GM18517 (cell line): Measurements from ENCODE around the gene UBQLN3.

Experiments
- ATAC-seq: cut with Tn5 transposase; IDR thresholded peaks from one replicate; pipeline ENCODE4 v1.9.1; 2021; ENCODE audit warnings: mild to moderate bottlenecking, moderate library complexity; ENCODE audit not compliant: unreplicated experiment

UBQLN3 gene

DNA sequence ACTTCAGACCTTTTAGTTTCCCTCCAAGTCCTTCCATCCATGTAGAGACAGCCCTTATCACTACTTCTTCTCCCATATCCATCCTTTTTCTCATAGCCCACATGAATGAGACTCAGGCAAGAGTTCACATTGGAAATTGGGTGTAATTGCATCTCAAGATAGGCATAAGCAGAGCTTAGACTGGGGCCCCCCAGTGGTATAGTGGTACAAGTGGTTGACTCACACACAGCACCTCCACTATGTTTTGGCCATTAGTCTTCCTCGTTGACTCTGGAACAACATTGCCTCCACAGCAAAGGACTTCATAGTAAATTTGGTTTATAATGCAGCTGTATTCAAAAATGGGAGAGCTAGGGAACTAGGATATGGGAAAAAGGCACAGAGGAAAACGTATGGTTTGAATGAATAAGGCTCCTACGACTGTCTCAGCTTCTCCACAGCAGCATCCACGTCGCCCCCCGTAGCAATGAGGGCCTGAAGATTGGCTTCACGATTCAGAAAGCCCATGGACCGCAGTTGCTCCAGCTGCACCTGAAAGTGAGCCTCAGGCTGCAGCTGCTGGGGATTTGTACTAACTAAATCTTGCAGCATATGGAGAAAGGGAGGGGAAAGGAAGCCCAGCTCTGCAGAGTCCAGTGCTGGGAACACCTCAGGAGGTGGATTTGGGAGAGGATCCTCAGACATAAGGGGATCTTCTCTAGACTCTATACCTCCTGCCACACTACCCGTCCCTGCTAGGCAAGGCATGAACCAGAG is 2.4 kb downstream of the UBQLN3 start:
- ATAC-seq, result no peak

DNA sequence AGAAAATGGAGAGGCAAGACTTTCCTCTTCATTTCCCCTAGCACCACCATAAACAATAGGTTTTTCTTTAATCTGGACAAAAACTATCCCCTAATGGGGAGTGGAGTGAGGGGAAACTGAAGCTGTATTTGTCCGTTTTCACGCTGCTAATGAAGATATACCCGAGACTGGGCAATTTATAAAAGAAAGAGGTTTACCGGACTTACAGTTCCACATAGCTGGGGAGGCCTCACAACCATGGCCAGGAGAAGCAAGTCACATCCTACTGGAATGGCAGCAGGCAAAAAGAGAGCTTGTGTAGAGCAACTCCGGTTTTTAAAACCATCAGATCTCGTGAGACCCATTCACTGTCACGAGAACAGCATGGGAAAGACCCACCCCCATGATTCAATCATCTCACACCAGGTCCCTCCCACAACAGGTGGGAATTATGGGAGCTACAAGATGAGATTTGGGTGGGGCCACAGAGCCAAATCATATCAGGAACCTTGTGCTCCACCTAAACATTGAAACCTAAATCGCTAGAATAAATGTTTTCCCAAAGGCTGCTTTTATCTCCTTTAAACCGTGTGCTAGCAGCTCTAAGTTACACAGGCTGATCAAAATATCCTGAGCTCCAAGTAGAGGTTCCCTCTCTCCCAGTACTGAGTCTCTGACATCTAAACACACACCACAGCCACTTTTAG is 4.3 kb downstream of the UBQLN3 start:
- ATAC-seq, result no peak

DNA sequence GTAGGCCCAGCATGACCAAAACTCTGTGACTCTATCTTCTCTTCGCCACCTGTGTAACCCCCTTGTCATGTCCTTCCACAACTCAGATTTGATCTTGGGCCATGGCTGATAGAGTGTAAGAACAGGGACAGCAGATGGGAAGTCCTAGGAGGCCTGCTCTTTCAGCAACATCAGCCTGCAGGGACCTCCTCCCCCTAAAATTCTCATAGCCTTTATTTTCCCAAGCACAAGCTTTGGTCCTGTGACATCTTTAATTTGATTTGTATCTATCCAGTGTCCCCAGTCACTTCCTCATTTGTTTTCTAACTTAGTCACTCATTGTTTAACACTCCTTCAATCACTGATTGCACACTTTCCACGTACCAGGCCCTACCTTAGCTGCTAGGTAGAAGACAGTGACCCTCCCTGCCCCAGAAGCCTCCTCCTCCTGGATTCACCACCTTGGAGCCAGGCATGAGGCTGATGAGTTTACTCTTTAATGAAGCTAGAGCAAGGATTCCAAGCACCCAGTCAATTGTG is 5.3 kb downstream of the UBQLN3 start:
- ATAC-seq, result no peak

DNA sequence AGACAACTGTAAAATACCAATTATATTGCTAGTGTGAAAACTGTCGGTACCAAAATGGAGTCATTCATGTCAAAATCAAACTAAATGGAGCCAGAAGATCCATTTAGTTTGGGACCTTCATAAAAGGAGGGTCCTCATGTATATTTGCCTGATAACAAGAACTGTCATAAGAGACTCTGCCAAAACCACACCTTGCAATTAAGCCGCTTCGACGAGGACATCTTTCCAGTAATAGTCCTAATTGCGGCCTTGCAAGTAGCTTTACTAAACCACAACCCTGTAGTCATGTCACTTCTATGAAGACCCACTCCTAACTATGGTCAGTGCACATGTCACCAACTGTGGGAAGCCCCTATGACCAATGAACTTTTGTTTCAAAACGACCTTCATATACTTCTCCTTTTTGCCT is 9.4 kb downstream of the UBQLN3 start:
- ATAC-seq, result no peak

DNA sequence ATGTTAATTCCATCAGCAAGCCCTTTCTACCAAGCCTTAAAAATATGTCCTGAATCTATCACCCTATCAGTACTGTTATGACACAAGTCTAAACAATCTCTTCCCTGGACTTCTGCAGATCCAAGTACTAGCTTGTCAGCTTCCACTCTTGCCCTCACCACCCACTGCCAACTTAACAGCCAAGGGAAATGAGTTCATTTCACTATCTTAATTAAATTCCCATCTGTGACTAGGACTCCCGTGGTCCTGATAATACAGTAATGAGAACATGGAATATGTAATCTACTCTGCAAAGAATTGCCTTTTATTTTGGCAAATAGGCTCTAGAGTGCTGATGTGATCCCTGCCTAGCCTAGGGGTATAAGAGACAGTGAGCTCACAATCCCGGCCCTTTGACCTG is 10.1 kb downstream of the UBQLN3 start:
- ATAC-seq, result no peak

DNA sequence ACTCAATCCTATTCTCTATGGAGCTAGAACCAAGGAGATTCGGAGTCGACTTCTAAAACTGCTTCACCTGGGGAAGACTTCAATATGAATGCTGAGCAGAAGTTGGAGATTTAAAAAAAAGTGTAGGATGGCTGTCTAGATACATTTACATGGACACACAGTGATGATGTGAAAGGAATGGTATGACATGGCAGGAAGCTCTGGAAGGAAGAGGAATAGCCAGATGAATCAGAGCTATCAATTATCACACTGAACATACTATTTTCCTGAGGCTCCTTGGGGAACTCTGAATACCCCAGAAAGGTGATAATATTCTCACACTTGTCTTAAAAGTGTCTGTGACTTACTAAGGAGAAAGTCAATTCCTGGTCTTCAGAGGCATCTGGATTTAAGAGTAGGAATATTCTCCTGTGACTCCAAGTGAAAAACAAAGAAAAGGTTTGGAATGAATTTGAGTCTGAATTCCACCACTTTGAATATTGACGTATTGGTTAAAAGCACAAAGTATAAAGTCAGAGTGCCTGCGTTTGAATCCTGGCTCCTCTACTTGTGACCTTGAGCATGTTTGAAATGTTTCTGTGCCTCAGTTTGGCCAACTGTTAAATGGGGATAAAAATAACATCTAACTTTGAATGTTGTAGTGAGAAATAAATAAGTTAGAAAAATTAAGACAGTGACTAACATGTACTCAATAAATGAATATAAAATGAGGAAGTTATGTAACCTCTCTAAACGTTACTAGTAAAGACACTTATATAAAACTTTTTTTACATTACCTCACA is 20.0 kb downstream of the UBQLN3 start:
- no peak for ATAC-seq

DNA sequence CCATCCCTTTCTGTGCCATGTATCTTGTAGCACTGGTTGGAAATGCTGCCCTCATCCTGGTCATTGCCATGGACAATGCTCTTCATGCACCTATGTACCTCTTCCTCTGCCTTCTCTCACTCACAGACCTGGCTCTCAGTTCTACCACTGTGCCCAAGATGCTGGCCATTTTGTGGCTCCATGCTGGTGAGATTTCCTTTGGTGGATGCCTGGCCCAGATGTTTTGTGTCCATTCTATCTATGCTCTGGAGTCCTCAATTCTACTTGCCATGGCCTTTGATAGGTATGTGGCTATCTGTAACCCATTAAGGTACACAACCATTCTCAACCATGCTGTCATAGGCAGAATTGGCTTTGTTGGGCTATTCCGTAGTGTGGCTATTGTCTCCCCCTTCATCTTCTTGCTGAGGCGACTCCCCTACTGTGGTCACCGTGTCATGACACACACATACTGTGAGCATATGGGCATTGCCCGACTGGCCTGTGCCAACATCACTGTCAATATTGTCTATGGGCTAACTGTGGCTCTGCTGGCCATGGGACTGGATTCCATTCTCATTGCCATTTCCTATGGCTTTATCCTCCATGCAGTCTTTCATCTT is 20.9 kb downstream of the UBQLN3 start:
- ATAC-seq, result no peak

DNA sequence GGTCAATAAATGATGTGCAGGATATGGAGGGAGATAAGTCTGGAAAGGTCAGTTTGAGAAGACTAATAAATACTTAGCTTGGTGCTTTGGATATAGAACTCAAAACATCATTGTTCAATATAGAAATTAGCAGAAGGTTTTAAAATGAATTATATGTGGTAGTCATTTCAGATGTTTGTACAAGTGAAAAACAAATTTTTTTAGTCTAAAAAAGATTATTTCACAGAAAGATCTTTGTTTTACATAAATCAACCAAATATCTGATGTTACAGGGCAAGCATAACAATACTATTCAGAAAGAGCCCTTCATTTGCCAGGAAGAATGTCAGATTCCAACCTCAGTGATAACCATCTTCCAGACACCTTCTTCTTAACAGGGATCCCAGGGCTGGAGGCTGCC is 21.4 kb downstream of the UBQLN3 start, which contains the start of gene OR52D1:
Gene OR52D1, plus strand, starts transcription at position 301 of the 400 bp plus-strand sequence. Its CDS starts 22 bp downstream, at position 323.
- no peak for ATAC-seq

DNA sequence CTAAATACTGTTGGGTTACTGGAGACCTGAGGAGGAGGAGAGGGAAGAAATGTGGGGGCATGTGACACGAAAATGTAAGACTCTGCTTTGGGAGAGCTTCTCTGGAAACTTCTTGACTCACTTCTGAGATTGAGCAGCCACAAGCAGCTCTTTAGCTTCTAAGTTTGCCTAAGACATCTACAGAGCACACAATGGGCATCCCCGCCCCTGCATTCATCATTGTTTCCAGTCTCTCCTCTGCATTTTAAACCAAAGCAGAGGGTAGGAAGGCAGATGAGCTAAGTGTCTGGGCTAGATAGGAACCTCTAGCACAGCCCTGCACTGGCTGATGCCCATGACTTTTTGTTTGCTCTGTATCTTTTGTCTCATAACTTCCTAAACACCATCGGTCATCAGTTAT is 23.3 kb downstream of the UBQLN3 start:
- no peak for ATAC-seq

DNA sequence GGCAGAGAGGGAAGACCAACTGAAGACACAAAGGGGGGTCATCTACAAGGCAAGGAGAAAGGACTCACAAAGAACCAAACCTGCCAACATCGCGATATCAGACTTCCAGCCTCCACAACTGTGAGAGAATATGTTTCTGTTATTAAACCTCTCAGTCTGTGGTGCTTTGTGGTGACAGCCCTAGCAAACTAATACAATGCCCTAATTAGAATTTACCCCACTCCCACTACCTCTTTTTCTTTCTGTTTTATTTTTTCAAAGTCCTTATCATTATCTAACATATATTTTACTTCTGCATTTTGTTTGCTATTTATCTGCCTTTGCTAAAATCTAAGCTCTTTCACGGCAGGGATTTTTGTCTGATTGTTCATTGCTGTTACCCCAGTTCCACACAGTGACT is 23.8 kb downstream of the UBQLN3 start:
- no peak for ATAC-seq

DNA sequence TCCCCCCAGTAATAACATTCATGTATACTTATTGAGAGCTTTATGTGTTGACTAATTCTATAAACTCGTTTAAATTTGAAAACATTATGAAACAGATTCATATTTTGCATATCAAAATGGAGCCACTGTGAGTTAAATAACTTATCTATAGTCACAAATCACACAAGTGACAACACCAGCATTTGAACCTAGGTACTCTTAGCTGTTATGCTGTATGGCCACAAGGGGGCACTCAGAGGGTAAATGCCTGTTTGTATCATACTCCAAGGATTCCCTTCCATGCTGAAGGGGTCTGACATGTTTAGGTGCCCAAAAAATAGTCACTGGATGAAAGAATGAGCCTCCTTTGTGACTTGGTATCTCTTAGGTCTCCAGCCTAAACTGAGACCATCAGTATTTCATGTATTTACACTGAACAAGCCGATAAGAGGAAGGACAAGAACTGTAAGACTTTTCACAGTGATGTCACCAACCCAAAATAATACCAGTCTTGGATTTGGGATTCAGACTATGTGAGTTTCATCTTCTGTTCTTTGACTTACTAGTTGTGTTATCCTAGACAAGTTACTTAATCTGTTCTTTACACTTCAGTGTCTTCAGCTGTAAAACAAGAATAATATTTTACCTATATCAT is 33.5 kb downstream of the UBQLN3 start:
- ATAC-seq, result no peak

DNA sequence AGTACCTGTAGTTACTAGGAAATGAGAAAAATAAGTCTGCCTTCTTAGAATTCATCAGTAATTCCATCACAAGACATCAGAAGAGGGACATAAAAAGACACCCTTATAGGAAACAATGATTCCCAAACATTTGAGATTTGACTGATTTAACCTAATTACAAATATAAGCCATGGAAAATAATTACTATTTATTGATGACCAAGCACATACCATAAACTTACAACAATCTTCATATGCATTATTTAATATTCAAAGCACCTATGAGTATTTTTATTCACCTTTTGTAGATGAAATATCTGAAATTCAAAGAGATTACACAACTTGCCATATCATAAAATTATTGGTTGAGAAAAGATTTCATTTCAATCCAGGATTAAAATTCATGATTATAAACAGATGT is 35.8 kb downstream of the UBQLN3 start:
- no peak for ATAC-seq

DNA sequence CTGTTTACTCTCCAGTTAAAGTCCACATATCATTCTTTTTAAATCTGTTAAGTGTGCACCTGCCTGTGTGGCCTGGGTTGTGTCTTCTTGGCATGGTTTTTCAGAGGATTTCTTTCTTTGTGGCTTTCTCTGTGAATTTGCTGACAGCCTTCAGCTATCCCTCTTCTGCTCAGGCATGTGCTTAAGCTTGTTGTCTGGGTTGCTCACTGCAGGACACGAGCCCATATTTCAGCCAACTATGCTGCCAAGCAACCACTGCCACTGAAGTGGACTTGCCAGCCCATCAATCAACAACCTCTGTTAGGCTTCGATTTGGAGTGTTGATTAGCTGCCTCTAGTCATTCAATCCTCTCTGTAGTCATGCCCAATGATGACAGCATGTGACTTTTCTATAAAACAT is 42.2 kb downstream of the UBQLN3 start:
- no peak for ATAC-seq

DNA sequence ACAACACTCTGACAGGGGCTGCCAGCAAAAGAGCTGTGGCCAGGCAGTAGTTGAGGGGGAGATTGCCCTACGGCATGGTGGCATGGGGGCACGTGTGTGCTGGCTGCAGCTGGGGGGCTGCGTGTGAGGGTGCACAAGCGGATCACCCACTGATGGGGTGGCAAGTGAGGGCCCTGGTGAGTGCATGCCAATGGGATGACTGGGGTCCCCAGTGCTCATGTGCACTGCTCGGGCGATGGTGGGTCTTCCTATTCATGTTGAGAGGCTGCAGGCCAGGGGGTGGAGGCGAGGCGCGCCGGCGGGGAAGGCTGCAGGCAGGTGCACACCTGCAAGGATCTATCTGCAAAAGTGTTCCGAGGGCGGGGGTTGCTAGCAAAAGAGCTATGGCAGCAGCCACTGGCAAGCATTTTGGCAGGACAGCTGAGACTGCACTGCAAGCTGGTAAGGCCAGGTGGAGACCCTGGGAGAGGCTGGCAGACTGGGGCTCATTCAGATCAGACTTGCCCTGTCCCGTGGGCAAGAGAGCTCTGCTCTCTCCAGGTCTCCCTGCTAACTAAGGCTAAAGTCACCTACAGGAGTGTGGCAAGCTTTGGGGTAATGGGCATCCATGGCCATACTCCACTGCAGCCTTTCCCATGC is 48.7 kb downstream of the UBQLN3 start:
- no peak for ATAC-seq
